ENCODE results near the gene CLDN9. TPM values are rescaled to one million over a fixed set of nuclear protein-coding genes. Genes with fewer than 3 reads are reported as not detected.

Gene CLDN9
- total and polyA plus RNA-seq, 2 donors = 0.19 to 0.98 TPM

DNA sequence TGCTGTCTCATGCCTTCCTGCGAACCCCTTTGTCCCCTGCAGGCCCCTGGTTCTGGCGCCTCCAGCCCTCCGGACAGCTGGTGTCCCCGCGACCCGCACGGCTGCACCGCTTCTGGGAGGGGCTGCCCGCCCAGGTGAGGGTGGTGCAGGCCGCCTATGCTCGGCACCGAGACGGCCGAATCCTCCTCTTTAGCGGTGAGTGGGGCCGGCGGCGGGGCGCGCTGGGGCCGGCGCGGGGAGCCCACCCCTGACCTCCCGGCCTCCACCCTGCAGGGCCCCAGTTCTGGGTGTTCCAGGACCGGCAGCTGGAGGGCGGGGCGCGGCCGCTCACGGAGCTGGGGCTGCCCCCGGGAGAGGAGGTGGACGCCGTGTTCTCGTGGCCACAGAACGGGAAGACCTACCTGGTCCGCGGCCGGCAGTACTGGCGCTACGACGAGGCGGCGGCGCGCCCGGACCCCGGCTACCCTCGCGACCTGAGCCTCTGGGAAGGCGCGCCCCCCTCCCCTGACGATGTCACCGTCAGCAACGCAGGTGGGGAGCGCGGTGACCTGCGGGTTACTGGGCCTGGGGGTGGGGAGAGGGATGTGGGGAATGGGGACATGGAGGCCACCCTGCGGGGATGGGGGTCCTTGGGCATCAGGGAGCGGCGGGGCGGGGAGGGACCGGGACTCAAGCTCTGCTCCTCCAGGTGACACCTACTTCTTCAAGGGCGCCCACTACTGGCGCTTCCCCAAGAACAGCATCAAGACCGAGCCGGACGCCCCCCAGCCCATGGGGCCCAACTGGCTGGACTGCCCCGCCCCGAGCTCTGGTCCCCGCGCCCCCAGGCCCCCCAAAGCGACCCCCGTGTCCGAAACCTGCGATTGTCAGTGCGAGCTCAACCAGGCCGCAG lies 45.7 kb downstream of the CLDN9 start:
- H3K27me3 ChIP-seq (ENCODE audit: control insufficient read depth in 2 of 2, insufficient read depth in 1 of 2, low read length in 1 of 2) = peaks cover 0 to 5% of the 10 kb centered on the region in 2 donors
- peaks cover 8 to 20% of the 10 kb centered on the region in 2 donors for H3K36me3 ChIP-seq (ENCODE audit: control insufficient read depth in 2 of 2, insufficient read depth in 2 of 2, low read length in 1 of 2)
- WGBS = 13% methylated on average over 77 of the region's 77 CpGs
- peak overlapping the region; percentile 82 to 89 for H3K4me3 ChIP-seq (ENCODE audit: low read length in 2 of 2)
- DNase-seq (ENCODE audit: low read depth in 6 of 9, low spot score in 9 of 9) = peak in 5 of 9 donors; percentile 54 to 83 (median 64)
- peaks cover 22 to 45% of the 10 kb centered on the region in 2 donors for H3K4me1 ChIP-seq (ENCODE audit: control insufficient read depth in 2 of 2, insufficient read depth in 2 of 2, low read length in 2 of 2)
- no peaks in the 10 kb centered on the region for H3K9me3 ChIP-seq (ENCODE audit: control insufficient read depth in 2 of 2, insufficient read depth in 1 of 2, low read length in 1 of 2)
- peak overlapping the region; percentile 32 to 83 for H3K27ac ChIP-seq (ENCODE audit: low read depth in 1 of 2, low read length in 1 of 2)

DNA sequence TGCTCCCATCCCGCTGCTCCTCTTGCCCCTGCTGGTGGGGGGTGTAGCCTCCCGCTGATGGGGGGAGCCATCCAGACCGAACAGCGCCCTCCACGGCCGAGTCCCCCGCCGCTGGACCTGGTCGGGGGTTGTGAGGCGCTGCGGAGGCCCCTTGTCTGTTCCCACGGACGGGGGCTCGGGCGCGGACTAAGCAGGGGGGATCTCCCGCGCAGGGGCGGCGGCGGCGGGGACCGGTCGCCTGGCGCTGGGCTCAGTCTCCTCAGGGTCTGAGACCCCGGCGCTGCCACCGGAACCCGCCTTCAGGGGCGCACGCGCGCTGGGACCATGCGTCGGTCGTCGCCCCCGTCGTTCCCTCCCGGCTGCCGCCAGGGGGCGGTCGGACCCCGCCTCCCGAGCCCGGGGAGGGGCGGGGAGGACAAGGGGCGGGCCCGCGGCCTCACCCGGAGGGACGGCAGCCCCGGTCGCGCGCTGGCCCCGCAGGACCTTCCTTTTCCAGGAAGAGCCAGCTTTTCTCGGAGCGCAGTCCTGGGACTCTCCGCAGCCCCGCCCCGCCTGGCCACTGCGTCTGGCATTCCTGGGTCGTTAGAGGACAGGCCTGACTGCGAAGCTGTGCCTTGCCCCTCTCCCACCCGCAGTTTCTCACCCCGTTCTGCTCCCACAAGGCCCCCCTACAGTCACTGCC lies 46.5 kb downstream of the CLDN9 start:
- Histone ChIP-seq H3K9me3 (ENCODE audit: control insufficient read depth in 2 of 2, insufficient read depth in 1 of 2, low read length in 1 of 2) (no peaks in the 10 kb centered on the region), H3K4me3 (ENCODE audit: low read length in 2 of 2) (peak overlapping the region; percentile 82 to 89), H3K27me3 (ENCODE audit: control insufficient read depth in 2 of 2, insufficient read depth in 1 of 2, low read length in 1 of 2) (peaks cover 0 to 5% of the 10 kb centered on the region in 2 donors), H3K36me3 (ENCODE audit: control insufficient read depth in 2 of 2, insufficient read depth in 2 of 2, low read length in 1 of 2) (peaks cover 1 to 16% of the 10 kb centered on the region in 2 donors), H3K4me1 (ENCODE audit: control insufficient read depth in 2 of 2, insufficient read depth in 2 of 2, low read length in 2 of 2) (peaks cover 22 to 45% of the 10 kb centered on the region in 2 donors), H3K27ac (ENCODE audit: low read depth in 1 of 2, low read length in 1 of 2) (peak overlapping the region; percentile 68 to 83)
- peak in 8 of 9 donors; percentile 68 to 93 (median 84) for DNase-seq (ENCODE audit: low read depth in 6 of 9, low spot score in 9 of 9)
- under 1% methylated on average over 67 of the region's 67 CpGs for WGBS

GRCh38 chr16:3059723-3060242 lies 47.1 kb downstream of the CLDN9 start:
- WGBS = 77% methylated on average over 9 of the region's 9 CpGs
- H3K27me3 ChIP-seq (ENCODE audit: control insufficient read depth in 2 of 2, insufficient read depth in 1 of 2, low read length in 1 of 2) = peaks cover 0 to 5% of the 10 kb centered on the region in 2 donors
- no peak for DNase-seq (ENCODE audit: low read depth in 6 of 9, low spot score in 9 of 9)
- peak overlapping the region; percentile 82 to 89 for H3K4me3 ChIP-seq (ENCODE audit: low read length in 2 of 2)
- peak overlapping the region; percentile 68 to 83 for H3K27ac ChIP-seq (ENCODE audit: low read depth in 1 of 2, low read length in 1 of 2)
- peaks cover 24 to 49% of the 10 kb centered on the region in 2 donors for H3K4me1 ChIP-seq (ENCODE audit: control insufficient read depth in 2 of 2, insufficient read depth in 2 of 2, low read length in 2 of 2)
- H3K9me3 ChIP-seq (ENCODE audit: control insufficient read depth in 2 of 2, insufficient read depth in 1 of 2, low read length in 1 of 2) = no peaks in the 10 kb centered on the region
- peaks cover 0 to 14% of the 10 kb centered on the region in 2 donors for H3K36me3 ChIP-seq (ENCODE audit: control insufficient read depth in 2 of 2, insufficient read depth in 2 of 2, low read length in 1 of 2)

DNA sequence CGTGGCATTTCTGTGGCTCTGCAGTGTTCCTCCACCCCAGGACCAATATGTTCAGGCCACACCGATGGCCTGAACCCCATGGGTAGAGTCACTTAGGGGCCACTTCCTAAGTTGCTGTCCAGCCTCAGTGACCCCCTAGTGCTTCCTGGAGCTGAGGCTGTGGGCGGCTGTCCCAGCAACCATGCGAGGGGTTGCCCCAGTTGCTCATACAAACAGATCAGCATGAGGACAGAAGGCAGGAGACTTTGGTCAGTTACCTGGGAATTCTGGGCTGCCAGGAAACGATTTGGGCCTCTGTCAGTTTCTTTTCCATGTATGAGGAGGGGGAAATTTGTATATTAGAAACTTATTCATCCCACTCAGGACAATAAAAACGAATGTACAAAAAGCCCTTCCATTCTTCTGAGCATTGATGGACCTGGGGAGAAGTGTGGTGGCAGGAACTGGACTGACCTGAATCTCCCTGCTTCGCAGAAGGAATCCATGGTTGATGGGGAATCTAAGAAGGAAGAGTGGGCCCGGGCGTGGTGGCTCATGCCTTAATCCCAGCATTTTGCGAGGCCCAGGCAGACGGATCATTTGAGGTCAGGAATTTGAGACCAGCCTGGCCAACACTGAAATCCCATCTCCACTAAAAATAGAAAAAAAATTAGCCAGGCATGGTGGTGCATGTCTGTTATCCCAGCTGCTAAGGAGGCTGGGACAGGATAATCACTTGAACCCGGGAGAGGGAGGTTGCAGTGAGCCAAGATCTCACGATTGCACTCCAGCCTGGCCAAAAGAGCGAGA lies 47.8 kb downstream of the CLDN9 start:
- H3K4me3 ChIP-seq (ENCODE audit: low read length in 2 of 2) = no peak overlapping the region
- peaks cover 0 to 5% of the 10 kb centered on the region in 2 donors for H3K27me3 ChIP-seq (ENCODE audit: control insufficient read depth in 2 of 2, insufficient read depth in 1 of 2, low read length in 1 of 2)
- peaks cover 0 to 8% of the 10 kb centered on the region in 2 donors for H3K36me3 ChIP-seq (ENCODE audit: control insufficient read depth in 2 of 2, insufficient read depth in 2 of 2, low read length in 1 of 2)
- DNase-seq (ENCODE audit: low read depth in 6 of 9, low spot score in 9 of 9) = no peak
- no peaks in the 10 kb centered on the region for H3K9me3 ChIP-seq (ENCODE audit: control insufficient read depth in 2 of 2, insufficient read depth in 1 of 2, low read length in 1 of 2)
- WGBS = 90% methylated on average over 14 of the region's 14 CpGs
- H3K27ac ChIP-seq (ENCODE audit: low read depth in 1 of 2, low read length in 1 of 2) = no peak overlapping the region
- peaks cover 30 to 49% of the 10 kb centered on the region in 2 donors for H3K4me1 ChIP-seq (ENCODE audit: control insufficient read depth in 2 of 2, insufficient read depth in 2 of 2, low read length in 2 of 2)

DNA sequence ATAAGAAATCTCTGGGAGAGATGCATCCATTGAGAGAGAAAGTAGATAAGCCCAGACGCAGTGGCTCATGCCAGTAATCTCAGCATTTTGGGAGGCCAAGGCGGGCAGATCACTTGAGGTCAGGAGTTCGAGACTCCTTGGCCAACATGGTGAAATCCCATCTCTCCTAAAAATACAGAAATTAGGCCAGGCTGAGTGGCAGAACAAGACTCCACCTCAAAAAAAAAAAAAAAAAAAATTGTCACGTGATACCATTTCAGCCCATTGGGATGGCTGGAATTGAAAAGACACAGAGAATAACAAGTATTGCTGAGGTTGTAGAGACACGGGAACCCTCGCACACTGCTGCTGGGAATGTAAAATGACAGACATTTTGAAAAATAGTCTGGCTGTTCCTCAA lies 49.8 kb downstream of the CLDN9 start:
- peaks cover 0 to 5% of the 10 kb centered on the region in 2 donors for H3K27me3 ChIP-seq (ENCODE audit: control insufficient read depth in 2 of 2, insufficient read depth in 1 of 2, low read length in 1 of 2)
- H3K4me3 ChIP-seq (ENCODE audit: low read length in 2 of 2) = no peak overlapping the region
- peaks cover 32 to 61% of the 10 kb centered on the region in 2 donors for H3K4me1 ChIP-seq (ENCODE audit: control insufficient read depth in 2 of 2, insufficient read depth in 2 of 2, low read length in 2 of 2)
- H3K27ac ChIP-seq (ENCODE audit: low read depth in 1 of 2, low read length in 1 of 2) = no peak overlapping the region
- 98% methylated on average over 6 of the region's 6 CpGs for WGBS
- no peaks in the 10 kb centered on the region for H3K9me3 ChIP-seq (ENCODE audit: control insufficient read depth in 2 of 2, insufficient read depth in 1 of 2, low read length in 1 of 2)
- H3K36me3 ChIP-seq (ENCODE audit: control insufficient read depth in 2 of 2, insufficient read depth in 2 of 2, low read length in 1 of 2) = peaks cover 0 to 2% of the 10 kb centered on the region in 2 donors
- DNase-seq (ENCODE audit: low read depth in 6 of 9, low spot score in 9 of 9) = no peak

GRCh38 chr16:3063625-3064386 lies 51.1 kb downstream of the CLDN9 start:
- Histone ChIP-seq H3K4me1 (ENCODE audit: control insufficient read depth in 2 of 2, insufficient read depth in 2 of 2, low read length in 2 of 2) (peaks cover 34 to 64% of the 10 kb centered on the region in 2 donors), H3K4me3 (ENCODE audit: low read length in 2 of 2) (no peak overlapping the region), H3K27me3 (ENCODE audit: control insufficient read depth in 2 of 2, insufficient read depth in 1 of 2, low read length in 1 of 2) (no peaks in the 10 kb centered on the region), H3K27ac (ENCODE audit: low read depth in 1 of 2, low read length in 1 of 2) (no peak overlapping the region), H3K9me3 (ENCODE audit: control insufficient read depth in 2 of 2, insufficient read depth in 1 of 2, low read length in 1 of 2) (no peaks in the 10 kb centered on the region), H3K36me3 (ENCODE audit: control insufficient read depth in 2 of 2, insufficient read depth in 2 of 2, low read length in 1 of 2) (peaks cover 3 to 12% of the 10 kb centered on the region in 2 donors)
- no peak for DNase-seq (ENCODE audit: low read depth in 6 of 9, low spot score in 9 of 9)
- 98% methylated on average over 8 of the region's 8 CpGs for WGBS
